Fibroblast of mammary gland (primary cell): ENCODE results near the gene DET1.
A peak's percentile ranks its signal among the peaks of the same experiment; 100 is the strongest.
"Not testable (repeated sequence)": the region's sequence is repeated elsewhere in the genome, so short reads cannot be mapped to it uniquely, and the experiment has no call there.

Source experiments
- DNase-seq: peaks from one replicate; pipeline ENCODE4 v3.0.0-alpha.2; 2010; ENCODE audit warnings: low read depth
- H3K4me3 ChIP-seq: 2 replicates; pipeline ENCODE4 v1.5.1; 2011; ENCODE audit warnings: low read depth, mild to moderate bottlenecking, low read length, moderate library complexity; ENCODE audit not compliant: control insufficient read depth
- TF ChIP-seq, protein P1 (sequence below): conservative IDR thresholded peaks from 2 replicates; pipeline ENCODE4 v1.5.1; 2011; ENCODE audit warnings: low read depth, low read length, inconsistent platforms; ENCODE audit not compliant: control insufficient read depth, insufficient read depth

DET1 gene

DNA sequence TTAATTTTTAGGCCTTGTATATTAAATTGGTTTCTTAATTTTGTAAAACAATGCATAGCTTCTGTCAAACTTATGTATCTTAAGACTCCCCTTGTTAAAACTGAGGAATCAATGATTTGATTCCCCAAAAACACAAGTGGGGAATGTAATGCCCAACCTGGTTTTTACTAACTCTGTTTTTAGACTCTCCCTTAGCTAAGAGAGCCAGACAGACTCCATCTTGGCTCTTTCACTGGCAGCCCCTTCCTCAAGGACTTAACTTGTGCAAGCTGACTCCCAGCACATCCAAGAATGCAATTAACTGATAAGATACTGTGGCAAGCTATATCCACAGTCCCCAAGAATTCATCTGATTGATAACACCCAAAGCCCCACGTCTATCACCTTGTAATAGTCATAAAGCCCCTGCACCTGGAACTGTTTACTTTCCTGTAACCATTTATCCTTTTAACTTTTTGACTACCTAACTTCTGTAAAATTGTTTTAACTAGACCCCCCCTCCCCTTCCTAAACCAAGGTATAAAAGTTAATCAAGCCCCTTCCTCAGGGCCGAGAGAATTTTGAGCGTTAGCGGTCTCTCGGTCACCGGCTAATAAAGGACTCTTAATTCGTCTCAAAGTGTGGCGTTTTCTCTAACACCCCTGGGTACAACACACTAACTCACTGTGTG is 768 bp downstream of the DET1 start:
- H3K4me3 ChIP-seq = peak overlapping the region; percentile 84
- not testable (repeated sequence) for DNase-seq

DNA sequence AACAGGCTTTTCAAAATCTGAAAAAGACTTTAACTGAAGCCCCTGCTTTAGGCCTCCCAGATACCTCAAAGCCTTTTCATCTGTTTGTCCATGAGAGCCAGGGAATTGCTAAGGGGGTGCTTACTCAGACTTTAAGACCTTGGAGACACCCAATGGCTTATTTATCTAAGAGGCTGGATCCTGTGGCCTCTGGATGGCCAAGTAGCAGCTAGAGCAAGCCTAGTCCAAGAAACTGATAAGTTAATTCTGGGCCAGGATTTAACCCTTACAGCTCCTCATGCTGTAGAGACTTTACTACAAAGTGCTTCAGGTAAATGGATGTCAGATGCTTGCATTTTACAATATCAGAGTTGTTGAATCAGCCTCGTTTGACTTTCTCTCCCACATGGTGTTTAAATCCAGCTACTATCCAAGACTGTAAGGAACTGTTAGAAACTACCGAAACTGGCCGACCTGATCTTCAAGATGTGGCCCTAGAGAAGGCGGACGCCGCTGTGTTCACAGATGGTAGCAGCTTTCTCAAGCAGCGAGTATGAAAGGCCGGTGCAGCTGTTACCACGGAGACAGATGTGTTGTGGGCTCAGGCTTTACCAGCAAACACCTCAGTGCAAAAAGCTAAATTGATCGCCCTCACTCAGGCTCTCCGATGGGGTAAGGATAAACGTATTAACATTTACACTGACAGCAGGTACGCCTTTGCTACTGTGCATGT is 3.3 kb downstream of the DET1 start:
- no peak overlapping the region for H3K4me3 ChIP-seq
- TF ChIP-seq, protein P1, sequence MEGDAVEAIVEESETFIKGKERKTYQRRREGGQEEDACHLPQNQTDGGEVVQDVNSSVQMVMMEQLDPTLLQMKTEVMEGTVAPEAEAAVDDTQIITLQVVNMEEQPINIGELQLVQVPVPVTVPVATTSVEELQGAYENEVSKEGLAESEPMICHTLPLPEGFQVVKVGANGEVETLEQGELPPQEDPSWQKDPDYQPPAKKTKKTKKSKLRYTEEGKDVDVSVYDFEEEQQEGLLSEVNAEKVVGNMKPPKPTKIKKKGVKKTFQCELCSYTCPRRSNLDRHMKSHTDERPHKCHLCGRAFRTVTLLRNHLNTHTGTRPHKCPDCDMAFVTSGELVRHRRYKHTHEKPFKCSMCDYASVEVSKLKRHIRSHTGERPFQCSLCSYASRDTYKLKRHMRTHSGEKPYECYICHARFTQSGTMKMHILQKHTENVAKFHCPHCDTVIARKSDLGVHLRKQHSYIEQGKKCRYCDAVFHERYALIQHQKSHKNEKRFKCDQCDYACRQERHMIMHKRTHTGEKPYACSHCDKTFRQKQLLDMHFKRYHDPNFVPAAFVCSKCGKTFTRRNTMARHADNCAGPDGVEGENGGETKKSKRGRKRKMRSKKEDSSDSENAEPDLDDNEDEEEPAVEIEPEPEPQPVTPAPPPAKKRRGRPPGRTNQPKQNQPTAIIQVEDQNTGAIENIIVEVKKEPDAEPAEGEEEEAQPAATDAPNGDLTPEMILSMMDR = no peak
- no peak for DNase-seq

DNA sequence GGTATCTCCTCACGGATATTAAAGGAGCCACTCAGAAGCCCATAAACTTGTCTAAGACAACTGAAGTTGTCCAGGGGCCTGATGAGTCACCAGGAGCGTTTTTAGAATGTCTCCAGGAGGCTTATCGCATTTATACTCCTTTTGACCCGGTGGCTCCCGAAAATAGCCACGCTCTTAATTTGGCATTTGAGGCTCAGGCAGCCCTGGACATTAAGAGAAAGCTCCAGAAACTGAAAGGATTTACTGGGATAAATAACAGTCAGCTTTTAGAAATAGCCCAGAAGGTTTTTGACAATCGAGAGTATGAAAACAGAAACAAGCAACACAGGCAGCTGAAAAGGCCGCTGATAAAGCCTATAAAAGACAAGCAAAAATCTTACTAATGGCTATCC is 4.1 kb downstream of the DET1 start:
- peak; percentile 4 for DNase-seq
- H3K4me3 ChIP-seq = no peak overlapping the region
- TF ChIP-seq, protein P1 = no peak

DNA sequence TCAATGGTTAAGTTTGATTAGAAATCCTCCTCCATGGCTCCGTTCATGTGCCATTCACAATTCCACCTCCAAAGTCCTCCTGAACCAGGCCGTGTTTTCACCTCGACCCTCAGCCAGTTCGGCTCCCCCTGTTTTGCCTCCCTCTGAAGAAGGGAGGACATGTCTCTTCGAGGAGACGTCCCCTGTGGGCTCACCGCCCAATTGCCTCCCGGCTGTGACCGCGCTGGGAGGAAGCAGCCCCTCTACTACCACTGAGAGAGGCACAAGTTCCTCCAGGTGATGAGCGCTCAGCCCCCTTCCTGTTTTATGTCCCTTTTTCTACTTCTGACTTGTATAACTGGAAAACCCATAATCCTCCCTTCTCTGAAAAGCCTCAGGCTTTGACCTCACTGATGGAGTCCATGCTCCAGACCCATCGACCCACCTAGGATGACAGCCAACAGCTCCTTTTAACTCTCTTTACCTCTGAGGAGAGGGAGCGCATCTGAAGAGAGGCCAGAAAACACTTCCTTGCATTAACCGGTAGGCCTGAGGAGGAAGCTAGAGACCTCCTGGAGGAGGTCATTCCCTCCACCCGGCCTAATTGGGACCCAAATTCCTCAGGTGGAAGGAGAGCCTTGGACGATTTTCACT is 4.7 kb downstream of the DET1 start:
- H3K4me3 ChIP-seq = no peak overlapping the region
- no peak for DNase-seq
- TF ChIP-seq, protein P1 = no peak

DNA sequence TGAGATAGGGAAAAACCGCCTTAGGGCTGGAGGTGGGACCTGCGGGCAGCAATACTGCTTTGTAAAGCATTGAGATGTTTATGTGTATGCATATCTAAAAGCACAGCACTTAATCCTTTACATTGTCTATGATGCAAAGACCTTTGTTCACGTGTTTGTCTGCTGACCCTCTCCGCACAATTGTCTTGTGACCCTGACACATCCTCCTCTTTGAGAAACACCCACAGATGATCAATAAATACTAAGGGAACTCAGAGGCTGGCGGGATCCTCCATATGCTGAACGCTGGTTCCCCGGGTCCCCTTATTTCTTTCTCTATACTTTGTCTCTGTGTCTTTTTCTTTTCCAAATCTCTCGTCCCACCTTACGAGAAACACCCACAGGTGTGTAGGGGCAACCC is 5.4 kb downstream of the DET1 start:
- H3K4me3 ChIP-seq, DNase-seq: not testable (repeated sequence)

DNA sequence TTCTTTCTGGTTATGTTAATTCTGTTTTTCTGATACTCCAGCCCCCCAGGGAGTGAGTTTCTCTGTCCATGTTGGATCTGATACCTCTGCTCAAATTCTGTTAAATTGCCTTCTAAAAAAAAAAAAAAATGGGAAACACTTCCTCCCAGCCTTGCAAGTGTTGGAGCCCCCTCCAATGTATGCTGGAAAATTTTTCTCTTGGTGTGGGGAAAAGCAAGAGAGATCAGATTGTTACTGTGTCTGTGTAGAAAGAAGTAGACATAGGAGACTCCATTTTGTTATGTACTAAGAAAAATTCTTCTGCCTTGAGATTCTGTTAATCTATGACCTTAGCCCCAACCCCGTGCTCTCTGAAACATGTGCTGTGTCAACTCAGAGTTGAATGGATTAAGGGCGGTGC is 6.1 kb downstream of the DET1 start:
- H3K4me3 ChIP-seq, DNase-seq: not testable (repeated sequence)

DNA sequence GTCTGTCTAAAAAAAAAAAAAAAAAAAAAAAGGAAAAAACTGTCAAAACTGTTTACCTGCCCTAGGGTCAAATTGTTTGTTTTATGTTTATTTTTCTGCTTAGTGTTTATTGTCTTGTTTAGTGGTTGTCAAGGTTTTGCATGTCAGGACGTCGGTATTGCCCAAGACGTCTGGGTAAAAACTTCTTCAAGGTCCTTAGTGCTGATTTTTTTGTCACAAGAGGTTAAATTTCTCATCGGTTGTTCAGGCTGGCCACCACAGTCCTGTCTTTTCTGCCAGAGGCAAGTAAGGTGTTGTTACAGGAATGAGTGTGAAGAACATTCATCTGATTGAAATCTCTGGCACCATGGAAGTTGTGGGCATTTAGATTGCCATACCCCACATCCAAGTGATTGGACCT is 7.0 kb downstream of the DET1 start:
- TF ChIP-seq, protein P1 = no peak
- H3K4me3 ChIP-seq = no peak overlapping the region
- no peak for DNase-seq

DNA sequence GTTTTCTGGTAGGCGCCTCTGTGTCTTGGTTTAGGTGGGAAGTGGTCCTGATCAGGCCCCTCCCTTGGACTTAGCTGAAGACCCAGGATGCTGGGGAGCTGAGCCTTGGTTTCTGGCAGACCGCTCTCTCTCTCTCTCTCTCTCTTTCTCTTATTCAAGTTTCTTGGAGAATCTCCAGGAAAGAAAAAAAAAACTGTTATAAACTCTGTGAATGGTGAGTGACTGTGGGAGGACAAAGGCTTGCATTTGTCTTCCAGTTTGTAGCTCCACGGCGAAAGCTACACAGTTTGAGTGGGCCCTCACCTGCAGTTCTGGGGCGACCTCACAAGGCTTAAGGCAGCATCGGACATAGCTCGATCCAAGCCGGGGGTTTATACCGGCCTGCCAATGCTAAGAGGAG is 7.5 kb downstream of the DET1 start:
- TF ChIP-seq, protein P1 = no peak
- H3K4me3 ChIP-seq = no peak overlapping the region

More for the DNA sequence above, 7.5 kb downstream of the DET1 start:
- no peak for DNase-seq
